HL-60 (cell line): Measurements from ENCODE around the gene ZNF318.
"Not testable (repeated sequence)": the region's sequence is repeated elsewhere in the genome, so short reads cannot be mapped to it uniquely, and the experiment has no call there.

Experiments
- DNase-seq, 2 experiments: peaks; one replicate each; pipeline ENCODE4 v3.0.0-alpha.2; 2010 to 2020; ENCODE audit warnings: low read depth in 1 of 2, low spot score in 1 of 2
- H3K27ac ChIP-seq: fragments of 250-450 bp; sonication (Bioruptor Pico); replicated peaks from 2 replicates; pipeline ENCODE4 v1.5.1; 2020; ENCODE audit warnings: mild to moderate bottlenecking, moderate library complexity
- H3K27me3 ChIP-seq: fragments of 250-450 bp; sonication (Bioruptor Pico); 2 replicates; pipeline ENCODE4 v1.5.1; 2021; ENCODE audit warnings: mild to moderate bottlenecking, moderate library complexity; ENCODE audit not compliant: insufficient read depth, poor library complexity, severe bottlenecking
- H3K4me3 ChIP-seq: replicated peaks from 2 replicates; pipeline ENCODE4 v1.5.1; 2011; ENCODE audit warnings: mild to moderate bottlenecking, control low read depth, low read length; ENCODE audit not compliant: insufficient read depth
- GABPA ChIP-seq: IDR thresholded peaks from 2 replicates; pipeline ENCODE4 v1.6.1; 2012; ENCODE audit warnings: low read depth
- POLR2AphosphoS5 ChIP-seq: IDR thresholded peaks from 2 replicates; pipeline ENCODE4 v1.6.1; 2012; ENCODE audit warnings: low read depth
- REST ChIP-seq: IDR thresholded peaks from 2 replicates; pipeline ENCODE4 v1.6.1; 2012; ENCODE audit warnings: low read depth; ENCODE audit not compliant: insufficient replicate concordance
- SPI1 ChIP-seq: IDR thresholded peaks from 2 replicates; pipeline ENCODE4 v1.6.1; 2012; ENCODE audit warnings: low read depth, mild to moderate bottlenecking, borderline replicate concordance
- long read RNA-seq: library from polyadenylated mRNA; unstranded; transcript quantifications from one replicate; pipeline ENCODE4 v2.0.0, GENCODE V29; 2020
- TF ChIP-seq, protein P1 (sequence below): IDR thresholded peaks from one replicate; pipeline ENCODE4 v1.5.1; 2011; ENCODE audit warnings: low read length, control low read depth, inconsistent platforms; ENCODE audit not compliant: insufficient read depth

Gene ZNF318
- long read RNA-seq, full-length matches to known transcripts: 1 of 19 reads
- long read RNA-seq, partial matches to known transcripts: 1 of 19 reads
- long read RNA-seq, other reads (novel, unspliced or antisense): 17 of 19 reads

DNA sequence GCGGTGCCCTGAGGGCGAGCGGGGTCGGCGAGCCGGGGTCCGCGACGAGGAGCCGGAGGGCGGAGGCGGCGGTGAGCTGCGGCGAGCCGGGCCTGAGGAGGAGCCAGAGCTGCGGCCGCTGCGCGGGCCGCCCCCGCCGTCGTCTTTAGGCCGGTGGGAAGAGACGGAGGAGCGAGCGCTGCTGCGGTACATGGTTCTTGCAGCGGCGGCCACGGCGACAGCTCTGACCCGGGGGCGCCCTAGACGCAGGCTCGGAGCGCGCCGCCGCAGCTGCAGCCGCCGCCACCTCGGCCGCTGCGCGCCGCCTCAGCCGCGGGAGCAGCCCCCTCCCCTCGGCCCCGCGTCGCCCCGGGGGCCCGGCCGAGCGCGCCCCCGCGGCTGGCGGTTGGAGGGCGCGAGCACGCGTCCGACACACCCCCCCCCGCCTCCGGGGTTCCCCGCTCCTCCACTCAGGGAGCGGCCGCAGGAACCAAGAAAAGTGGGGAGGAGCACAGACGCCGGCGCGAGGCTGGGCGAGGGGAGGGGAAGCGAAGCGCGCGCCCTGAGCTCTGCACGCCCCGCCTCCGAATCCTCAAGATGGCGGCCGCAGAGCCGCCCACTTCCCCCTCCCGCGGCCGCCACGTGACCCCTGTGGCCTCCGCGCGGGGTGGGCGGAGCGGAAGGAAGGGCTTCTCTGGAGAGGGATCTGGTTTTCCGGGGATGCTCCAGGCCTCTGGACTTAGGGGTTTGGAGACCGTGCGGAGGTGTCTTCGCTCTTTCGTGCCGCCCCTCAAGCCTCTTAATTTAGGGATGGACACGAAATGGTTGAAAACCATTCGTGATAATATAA lies at the start of gene ZNF318:
ZNF318 (minus strand) TSS at position 474 of the 829 bp plus-strand sequence; CDS start at position 192, 282 bp downstream.
- Histone ChIP-seq H3K27ac (peak within 1 kb of the TSS; percentile 60), H3K4me3 (peak within 1 kb of the TSS; percentile 73), H3K27me3 (no peaks in the 10 kb centered on the region)
- TF ChIP-seq REST (peak; percentile 21), POLR2AphosphoS5 (peak; percentile 59), GABPA (0 out of 2 replicates have a peak, but pooled peaks have one; percentile 17), SPI1 (peak; percentile 91)
- TF ChIP-seq, protein P1, sequence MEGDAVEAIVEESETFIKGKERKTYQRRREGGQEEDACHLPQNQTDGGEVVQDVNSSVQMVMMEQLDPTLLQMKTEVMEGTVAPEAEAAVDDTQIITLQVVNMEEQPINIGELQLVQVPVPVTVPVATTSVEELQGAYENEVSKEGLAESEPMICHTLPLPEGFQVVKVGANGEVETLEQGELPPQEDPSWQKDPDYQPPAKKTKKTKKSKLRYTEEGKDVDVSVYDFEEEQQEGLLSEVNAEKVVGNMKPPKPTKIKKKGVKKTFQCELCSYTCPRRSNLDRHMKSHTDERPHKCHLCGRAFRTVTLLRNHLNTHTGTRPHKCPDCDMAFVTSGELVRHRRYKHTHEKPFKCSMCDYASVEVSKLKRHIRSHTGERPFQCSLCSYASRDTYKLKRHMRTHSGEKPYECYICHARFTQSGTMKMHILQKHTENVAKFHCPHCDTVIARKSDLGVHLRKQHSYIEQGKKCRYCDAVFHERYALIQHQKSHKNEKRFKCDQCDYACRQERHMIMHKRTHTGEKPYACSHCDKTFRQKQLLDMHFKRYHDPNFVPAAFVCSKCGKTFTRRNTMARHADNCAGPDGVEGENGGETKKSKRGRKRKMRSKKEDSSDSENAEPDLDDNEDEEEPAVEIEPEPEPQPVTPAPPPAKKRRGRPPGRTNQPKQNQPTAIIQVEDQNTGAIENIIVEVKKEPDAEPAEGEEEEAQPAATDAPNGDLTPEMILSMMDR: no peak
- peak; percentile 94 to 95 for DNase-seq

- TF ChIP-seq POLR2AphosphoS5: no peak
- TF ChIP-seq GABPA: no peak
- TF ChIP-seq, protein P1: no peak
- no peak for TF ChIP-seq SPI1
- no peak for TF ChIP-seq REST
- Histone ChIP-seq H3K4me3 (no peak overlapping the region), H3K27ac (no peak overlapping the region), H3K27me3 (no peaks in the 10 kb centered on the region)
- DNase-seq: no peak
Measured at GRCh38 chr6:43416935-43417334, 47.5 kb upstream of the ZNF318 start.

- not testable (repeated sequence) for H3K27ac ChIP-seq, DNase-seq, H3K27me3 ChIP-seq, H3K4me3 ChIP-seq
Measured at GRCh38 chr6:43415275-43415674, 45.8 kb upstream of the ZNF318 start.

DNA sequence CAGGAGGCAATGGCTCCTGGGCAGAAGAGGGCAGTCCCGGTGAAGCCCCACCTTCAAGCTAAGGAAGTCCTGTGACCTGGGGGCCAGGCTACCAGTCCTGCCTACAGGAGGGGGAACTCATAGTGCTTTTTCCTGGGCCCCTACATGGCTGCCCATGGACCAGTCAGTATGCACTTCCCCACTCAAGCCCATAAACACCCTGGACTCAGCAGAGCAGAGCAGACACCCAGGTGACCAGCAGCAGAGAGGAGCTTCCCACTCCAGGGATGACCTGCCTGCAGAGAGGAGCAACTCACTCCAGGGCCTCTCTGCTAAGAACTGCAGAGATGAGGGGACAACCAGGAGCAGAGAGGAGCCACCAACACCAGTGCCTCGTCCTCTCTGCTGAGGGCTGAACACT lies 43.6 kb upstream of the ZNF318 start:
- Histone ChIP-seq H3K4me3 (no peak overlapping the region), H3K27ac (no peak overlapping the region), H3K27me3 (no peaks in the 10 kb centered on the region)
- DNase-seq: no peak
- TF ChIP-seq SPI1: no peak
- TF ChIP-seq REST: no peak
- TF ChIP-seq, protein P1: no peak
- no peak for TF ChIP-seq GABPA
- no peak for TF ChIP-seq POLR2AphosphoS5
